ENCODE results near the gene BCL11A.
"Not testable (repeated sequence)": the region's sequence is repeated elsewhere in the genome, so short reads cannot be mapped to it uniquely, and the experiment has no call there.

The BCL11A gene

GRCh38 chr2:60422826-60423483, 130.5 kb downstream of the BCL11A start:
- Histone ChIP-seq H3K27ac (no peak overlapping the region), H3K9me3 (ENCODE audit: severe bottlenecking) (peaks cover 3% of the 10 kb centered on the region), H3K4me3 (ENCODE audit: low read depth, low read length) (no peak overlapping the region), H3K36me3 (no peaks in the 10 kb centered on the region), H3K27me3 (ENCODE audit: insufficient read depth, low read depth, severe bottlenecking) (no peaks in the 10 kb centered on the region)
- no peak for TF ChIP-seq CTCF (IDR thresholded peaks at IDR 0.05; ENCODE audit: low read depth, low read length)
- DNase-seq, result no peak

GRCh38 chr2:60417210-60417609, 136.2 kb downstream of the BCL11A start:
- H3K27ac ChIP-seq; H3K36me3 ChIP-seq; H3K9me3 ChIP-seq (ENCODE audit: severe bottlenecking); H3K4me3 ChIP-seq (ENCODE audit: low read depth, low read length); DNase-seq; H3K27me3 ChIP-seq (ENCODE audit: insufficient read depth, low read depth, severe bottlenecking): not testable (repeated sequence)

GRCh38 chr2:60416221-60417008, 137.0 kb downstream of the BCL11A start:
- no peak for DNase-seq
- no peak overlapping the region for H3K4me3 ChIP-seq (ENCODE audit: low read depth, low read length)

GRCh38 chr2:60415814-60416213, 137.6 kb downstream of the BCL11A start:
- H3K4me3 ChIP-seq (ENCODE audit: low read depth, low read length), result no peak overlapping the region
- H3K27ac ChIP-seq, result no peak overlapping the region
- DNase-seq, result no peak
- no peaks in the 10 kb centered on the region for H3K27me3 ChIP-seq (ENCODE audit: insufficient read depth, low read depth, severe bottlenecking)
- TF ChIP-seq CTCF (IDR thresholded peaks at IDR 0.05; ENCODE audit: low read depth, low read length), result no peak
- no peaks in the 10 kb centered on the region for H3K36me3 ChIP-seq
- H3K9me3 ChIP-seq (ENCODE audit: severe bottlenecking), result peaks cover 3% of the 10 kb centered on the region

More at GRCh38 chr2:60416221-60417008, 137.0 kb downstream of the BCL11A start:
- TF ChIP-seq CTCF (IDR thresholded peaks at IDR 0.05; ENCODE audit: low read depth, low read length), result no peak
- no peaks in the 10 kb centered on the region for H3K36me3 ChIP-seq
- peaks cover 3% of the 10 kb centered on the region for H3K9me3 ChIP-seq (ENCODE audit: severe bottlenecking)
- no peak overlapping the region for H3K27ac ChIP-seq
- no peaks in the 10 kb centered on the region for H3K27me3 ChIP-seq (ENCODE audit: insufficient read depth, low read depth, severe bottlenecking)

- no peak overlapping the region for H3K4me3 ChIP-seq (ENCODE audit: low read depth, low read length)
- DNase-seq, result no peak
- H3K9me3 ChIP-seq (ENCODE audit: severe bottlenecking), result peaks cover 3% of the 10 kb centered on the region
- no peaks in the 10 kb centered on the region for H3K27me3 ChIP-seq (ENCODE audit: insufficient read depth, low read depth, severe bottlenecking)
- H3K36me3 ChIP-seq, result no peaks in the 10 kb centered on the region
- no peak for TF ChIP-seq CTCF (IDR thresholded peaks at IDR 0.05; ENCODE audit: low read depth, low read length)
- H3K27ac ChIP-seq, result no peak overlapping the region; the same call in 1 of the 2 replicates
Measured at GRCh38 chr2:60414495-60415138, 138.8 kb downstream of the BCL11A start.

GRCh38 chr2:60413814-60414168, 139.7 kb downstream of the BCL11A start:
- no peaks in the 10 kb centered on the region for H3K27me3 ChIP-seq (ENCODE audit: insufficient read depth, low read depth, severe bottlenecking)
- H3K9me3 ChIP-seq (ENCODE audit: severe bottlenecking), result peaks cover 3% of the 10 kb centered on the region
- no peak for TF ChIP-seq CTCF (IDR thresholded peaks at IDR 0.05; ENCODE audit: low read depth, low read length)
- H3K36me3 ChIP-seq, result no peaks in the 10 kb centered on the region
- no peak for DNase-seq
- H3K27ac ChIP-seq, result peak overlapping the region; percentile 69
- H3K4me3 ChIP-seq (ENCODE audit: low read depth, low read length), result no peak overlapping the region

All from WERI-Rb-1 (cell line).